Brain microvascular endothelial cell (primary cell): ENCODE data around the gene LRP11.

Experiments
- DNase-seq: peaks from one replicate; pipeline ENCODE4 v3.0.0-alpha.2; 2020
- H3K27ac ChIP-seq: fragments of 250-450 bp; sonication (Bioruptor Pico); 2 replicates; pipeline ENCODE4 v1.5.1; 2020; ENCODE audit warnings: mild to moderate bottlenecking, moderate library complexity
- H3K27me3 ChIP-seq: fragments of 250-450 bp; sonication (Bioruptor Pico); replicated peaks from 2 replicates; pipeline ENCODE4 v1.5.1; 2020; ENCODE audit warnings: mild to moderate bottlenecking
- H3K36me3 ChIP-seq: fragments of 250-450 bp; sonication (Bioruptor Pico); replicated peaks from 2 replicates; pipeline ENCODE4 v1.5.1; 2020; ENCODE audit warnings: mild to moderate bottlenecking
- H3K4me3 ChIP-seq: 2 replicates; pipeline ENCODE4 v1.5.1; 2011; ENCODE audit warnings: low read depth, mild to moderate bottlenecking, control low read depth, low read length, moderate library complexity
- CTCF ChIP-seq: IDR thresholded peaks from 2 replicates; pipeline ENCODE4 v1.5.1; 2011; ENCODE audit warnings: low read depth, mild to moderate bottlenecking, moderate library complexity, low read length, control low read depth, inconsistent platforms; ENCODE audit errors: missing control alignments
- in situ Hi-C: cut with HindIII; loops from 2 replicates; pipeline ENCODE4 v1.10.0; 2017; ENCODE audit warnings: low sequenced_read_pairs, low pct_ligation_motif_present

LRP11 gene

GRCh38 chr6:149806127-149806526 is 58.0 kb downstream of the LRP11 start:
- Histone ChIP-seq H3K27me3 (no peaks in the 10 kb centered on the region), H3K27ac (no peak overlapping the region), H3K36me3 (peaks cover 13% of the 10 kb centered on the region), H3K4me3 (no peak overlapping the region)
- DNase-seq = no peak
- TF ChIP-seq CTCF = no peak
- in situ Hi-C loops = no loop called here

- in situ Hi-C loops = no loop called here
- H3K27ac ChIP-seq = no peak overlapping the region
- H3K36me3 ChIP-seq = peaks cover 2% of the 10 kb centered on the region
- no peak for DNase-seq
- no peaks in the 10 kb centered on the region for H3K27me3 ChIP-seq
- no peak for TF ChIP-seq CTCF
- no peak overlapping the region for H3K4me3 ChIP-seq
These were observed 80.6 kb downstream of the LRP11 start for GRCh38 chr6:149783551-149783950.

GRCh38 chr6:149782337-149782736 is 81.8 kb downstream of the LRP11 start:
- TF ChIP-seq CTCF = no peak
- H3K4me3 ChIP-seq = no peak overlapping the region
- DNase-seq = no peak
- in situ Hi-C loops = no loop called here
- H3K36me3 ChIP-seq = peaks cover 2% of the 10 kb centered on the region
- no peak overlapping the region for H3K27ac ChIP-seq
- H3K27me3 ChIP-seq = no peaks in the 10 kb centered on the region

GRCh38 chr6:149781715-149782114 is 82.4 kb downstream of the LRP11 start:
- Histone ChIP-seq H3K27ac (no peak overlapping the region), H3K27me3 (no peaks in the 10 kb centered on the region), H3K36me3 (peaks cover 4% of the 10 kb centered on the region), H3K4me3 (no peak overlapping the region)
- in situ Hi-C loops = no loop called here
- TF ChIP-seq CTCF = no peak
- DNase-seq = no peak

GRCh38 chr6:149779644-149779963 is 84.6 kb downstream of the LRP11 start:
- DNase-seq = no peak
- in situ Hi-C loops = no loop called here
- no peak for TF ChIP-seq CTCF

GRCh38 chr6:149777624-149778023 is 86.5 kb downstream of the LRP11 start:
- TF ChIP-seq CTCF = no peak
- in situ Hi-C loops = no loop called here
- peaks cover 18% of the 10 kb centered on the region for H3K36me3 ChIP-seq
- DNase-seq = no peak
- H3K27ac ChIP-seq = no peak overlapping the region
- no peak overlapping the region for H3K4me3 ChIP-seq
- no peaks in the 10 kb centered on the region for H3K27me3 ChIP-seq

More at GRCh38 chr6:149779644-149779963, 84.6 kb downstream of the LRP11 start:
- H3K4me3 ChIP-seq = no peak overlapping the region
- no peak overlapping the region for H3K27ac ChIP-seq
- peaks cover 15% of the 10 kb centered on the region for H3K36me3 ChIP-seq
- H3K27me3 ChIP-seq = no peaks in the 10 kb centered on the region
